A549 (cell line): ENCODE data around the gene DLK2. TPM values are rescaled to one million over a fixed set of nuclear protein-coding genes. Genes with fewer than 3 reads are reported as not detected.
"Not testable (repeated sequence)": the region's sequence is repeated elsewhere in the genome, so short reads cannot be mapped to it uniquely, and the experiment has no call there.

ENCODE experiments used
- ATAC-seq, 2 experiments: fragments of 200-7000 bp in 1 of 2; fragments of >200 bp in 1 of 2; cut with Nextera tagmentation in 1 of 2; cut with Tn5 transposase in 1 of 2; 3 replicates each; pipeline versions ENCODE4 v1.8.0 to v1.9.1; 2018 to 2020; ENCODE audit warnings: mild to moderate bottlenecking in 1 of 2, moderate library complexity in 1 of 2
- CTCF ChIA-PET: fragments of 300-600 bp; sonication (Branson Sonifier 250); formaldehyde crosslinking; extraction: SDS; loops from one replicate; lab custom pipeline; 2021; ENCODE audit warnings: antibody characterized with exemption, inconsistent platforms; lab: Yijun Ruan, JAX
- POLR2A ChIA-PET: fragments of 350-600 bp; formaldehyde crosslinking; extraction: SDS; loops from one replicate; lab custom pipeline; 2021; ENCODE audit warnings: antibody characterized with exemption, inconsistent platforms; lab: Yijun Ruan, JAX
- DNase-seq, 2 experiments: peaks; one replicate each; pipeline versions ENCODE4 v3.0.0 to v3.0.0-alpha.2; 2011 to 2016; ENCODE audit warnings: low read depth in 1 of 2, low spot score in 1 of 2
- FAIRE-seq: peaks from 2 replicates; lab custom pipeline; 2011; peaks lifted over from hg19 to GRCh38; lab: Jason Lieb, UNC
- H3K27ac ChIP-seq, 2 experiments: fragments of >200 bp; sonication (Bioruptor Twin); formaldehyde crosslinking; 3 replicates each; pipeline ENCODE4 v1.5.1; 2016 to 2017
- H3K4me1 ChIP-seq: fragments of >200 bp; sonication (Bioruptor Twin); formaldehyde crosslinking; 3 replicates; pipeline ENCODE4 v1.6.1; 2016
- H3K4me2 ChIP-seq: fragments of >200 bp; sonication (Bioruptor Twin); formaldehyde crosslinking; 3 replicates; pipeline ENCODE4 v1.6.1; 2016
- H3K4me3 ChIP-seq: fragments of >200 bp; sonication (Bioruptor Twin); formaldehyde crosslinking; 3 replicates; pipeline ENCODE4 v1.5.1; 2016
- H3K9me3 ChIP-seq: fragments of >200 bp; sonication (Bioruptor Twin); formaldehyde crosslinking; 3 replicates; pipeline ENCODE4 v1.6.1; 2016
- BHLHE40 ChIP-seq: IDR thresholded peaks from 2 replicates; pipeline ENCODE4 v1.6.1; 2012; ENCODE audit warnings: low read depth, low read length, inconsistent platforms
- EHMT2 ChIP-seq: fragments of 200-600 bp; sonication (generic); IDR thresholded peaks from 2 replicates; pipeline ENCODE4 v1.6.1; 2016; ENCODE audit warnings: antibody characterized with exemption, low read depth, mild to moderate bottlenecking, moderate library complexity
- EP300 ChIP-seq, 2 experiments: fragments of >200 bp; sonication (Bioruptor Twin); formaldehyde crosslinking; IDR thresholded peaks; 2 replicates in 1 of 2; 3 replicates in 1 of 2; pipeline ENCODE4 v1.6.1; 2016 to 2017
- ESRRA ChIP-seq: fragments of 150-350 bp; IDR thresholded peaks from 2 replicates; pipeline ENCODE4 v1.6.1; 2014; ENCODE audit warnings: mild to moderate bottlenecking, low read length, borderline replicate concordance
- HES2 ChIP-seq: fragments of >200 bp; sonication (Bioruptor Twin); formaldehyde crosslinking; IDR thresholded peaks from 2 replicates; pipeline ENCODE4 v1.6.1; 2016
- KDM1A ChIP-seq: fragments of 200-600 bp; sonication (generic); IDR thresholded peaks from 2 replicates; pipeline ENCODE4 v1.6.1; 2016; ENCODE audit warnings: low read depth, mild to moderate bottlenecking
- MAFK ChIP-seq: fragments of 450-650 bp; IDR thresholded peaks from 2 replicates; pipeline ENCODE4 v1.6.1; 2014; ENCODE audit not compliant: partially characterized antibody
- MAX ChIP-seq: IDR thresholded peaks from 2 replicates; pipeline ENCODE4 v1.6.1; 2012
- MAZ ChIP-seq: fragments of 150-350 bp; IDR thresholded peaks from 2 replicates; pipeline ENCODE4 v1.6.1; 2014; ENCODE audit warnings: antibody characterized with exemption, low read depth, low read length, borderline replicate concordance
- NFE2L2 ChIP-seq: fragments of 150-350 bp; conservative IDR thresholded peaks from 2 replicates; pipeline ENCODE4 v1.6.1; 2014; ENCODE audit warnings: low read length
- NR3C1 ChIP-seq: fragments of >200 bp; sonication (Bioruptor Twin); formaldehyde crosslinking; IDR thresholded peaks from 3 replicates; pipeline ENCODE4 v1.6.1; 2017
- PHF8 ChIP-seq: fragments of 200-600 bp; sonication (generic); IDR thresholded peaks from 2 replicates; pipeline ENCODE4 v1.6.1; 2016; ENCODE audit warnings: low read depth, mild to moderate bottlenecking, antibody characterized with exemption, moderate library complexity, borderline replicate concordance
- REST ChIP-seq: fragments of 200-600 bp; sonication (generic); IDR thresholded peaks from 2 replicates; pipeline ENCODE4 v1.6.1; 2016; ENCODE audit warnings: antibody characterized with exemption, mild to moderate bottlenecking, moderate library complexity
- RFX5 ChIP-seq: fragments of 450-650 bp; IDR thresholded peaks from 2 replicates; pipeline ENCODE4 v1.7.1; 2014; ENCODE audit warnings: antibody characterized with exemption, mild to moderate bottlenecking, moderate library complexity
- USF2 ChIP-seq: fragments of 450-650 bp; IDR thresholded peaks from 2 replicates; pipeline ENCODE4 v1.6.1; 2014; ENCODE audit warnings: antibody characterized with exemption
- ZFP36 ChIP-seq: fragments of 450-650 bp; IDR thresholded peaks from 2 replicates; pipeline ENCODE4 v1.6.1; 2014; ENCODE audit warnings: borderline replicate concordance; ENCODE audit not compliant: partially characterized antibody
- ZNF302 ChIP-seq: fragments of 250-450 bp; sonication (Bioruptor Pico); IDR thresholded peaks from 2 replicates; pipeline ENCODE4 v1.9.0; 2021; ENCODE audit warnings: inconsistent platforms, mild to moderate bottlenecking, moderate library complexity
- ZSCAN20 ChIP-seq: fragments of 250-450 bp; sonication (Bioruptor Pico); IDR thresholded peaks from 2 replicates; pipeline ENCODE4 v1.8.0; 2022; ENCODE audit warnings: mild to moderate bottlenecking, moderate library complexity
- WGBS: methylation state at CpG from one replicate; pipeline ENCODE4 v1.1.6; 2017; ENCODE audit errors: missing lambda C conversion rate; 5-methylcytosine and 5-hydroxymethylcytosine counted together
- polyA plus RNA-seq, 4 experiments: library from polyadenylated mRNA; depleted of rRNA in 3 of 4; stranded (reverse); fragments of >200 nt; fragmentation: RNase III in 1 of 4; extraction: RNeasy Plus Mini Kit Qiagen cat#74134 plus additional on column Dnase treatment in 1 of 4; gene quantifications; 2 replicates in 3 of 4; 3 replicates in 1 of 4; pipeline ENCODE4 v1.2.3, GENCODE V29; 2011 to 2017

Gene DLK2
- polyA plus RNA-seq, 2 of the 4 experiments (the other 2 are of a cell fraction), result 2.5 to 2.9 TPM

GRCh38 chr6:43420012-43420709, 35.2 kb downstream of the DLK2 start:
- Histone ChIP-seq H3K4me1 (no peaks in the 10 kb centered on the region), H3K4me3 (no peak overlapping the region), H3K4me2 (no peak overlapping the region), H3K27ac (no peak overlapping the region), H3K9me3 (no peaks in the 10 kb centered on the region)
- ATAC-seq (no peak), DNase-seq (no peak), FAIRE-seq (no peak)
- no peak for TF ChIP-seq USF2
- no peak for TF ChIP-seq ZNF302 (CRISPR knock-in tag)
- TF ChIP-seq ZSCAN20 (CRISPR knock-in tag), result no peak
- no peak for TF ChIP-seq KDM1A
- no peak for TF ChIP-seq BHLHE40
- no peak for TF ChIP-seq HES2
- no peak for TF ChIP-seq MAZ
- no peak for TF ChIP-seq NR3C1
- TF ChIP-seq ZFP36, result no peak
- TF ChIP-seq MAFK, result no peak
- TF ChIP-seq RFX5, result no peak
- TF ChIP-seq MAX, result no peak
- TF ChIP-seq NFE2L2, result no peak
- TF ChIP-seq PHF8, result no peak
- 46% methylated on average over 5 of the region's 5 CpGs for WGBS
- ChIA-PET POLR2A (no interaction called here), CTCF (interaction anchor here (0.7 kb wide), 1 partner anchor 66 kb away, joined by 3 read pairs; no protein-coding TSS in a partner anchor)

- no peak for TF ChIP-seq ESRRA
- no peak for TF ChIP-seq EHMT2
Measured at GRCh38 chr6:43416935-43417334, 38.4 kb downstream of the DLK2 start.

GRCh38 chr6:43415275-43415674, 40.1 kb downstream of the DLK2 start:
- FAIRE-seq, DNase-seq, H3K4me2 ChIP-seq, CTCF ChIA-PET, H3K9me3 ChIP-seq, POLR2A ChIA-PET, ATAC-seq, H3K27ac ChIP-seq, H3K4me1 ChIP-seq, H3K4me3 ChIP-seq: not testable (repeated sequence)
- 76% methylated on average over 8 of the region's 8 CpGs for WGBS

More at GRCh38 chr6:43416935-43417334, 38.4 kb downstream of the DLK2 start:
- FAIRE-seq (no peak), ATAC-seq (no peak), DNase-seq (no peak)
- Histone ChIP-seq H3K27ac (no peak overlapping the region), H3K4me2 (no peak overlapping the region), H3K4me3 (no peak overlapping the region), H3K9me3 (no peaks in the 10 kb centered on the region), H3K4me1 (no peaks in the 10 kb centered on the region)
- POLR2A ChIA-PET, result no interaction called here
- 37% methylated on average over 4 of the region's 4 CpGs for WGBS
- CTCF ChIA-PET, result interaction anchor here (0.6 to 0.7 kb wide), 3 partner anchors 26 to 108 kb away, joined by 3 to 4 read pairs (median 3); no protein-coding TSS in a partner anchor

GRCh38 chr6:43413002-43413401, 42.3 kb downstream of the DLK2 start:
- Histone ChIP-seq H3K4me2 (no peak overlapping the region), H3K4me1 (no peaks in the 10 kb centered on the region), H3K9me3 (no peaks in the 10 kb centered on the region), H3K27ac (no peak overlapping the region), H3K4me3 (no peak overlapping the region)
- TF ChIP-seq HES2 (no peak), EHMT2 (no peak), KDM1A (no peak), EP300 (IDR thresholded peaks at IDR 0.05) (no peak), REST (no peak)
- no peak for FAIRE-seq
- ChIA-PET CTCF (interaction anchor here (0.9 to 1.5 kb wide), 3 partner anchors 11 to 44 kb away, joined by 3 to 6 read pairs (median 3); no protein-coding TSS in a partner anchor), POLR2A (no interaction called here)
- 81% methylated on average over 2 of the region's 2 CpGs for WGBS
- no peak for DNase-seq
- no peak for ATAC-seq
